HG03025 (cell line): Measurements from ENCODE around the gene TCEA3.

Experiments used
- ATAC-seq: cut with Tn5 transposase; IDR thresholded peaks from one replicate; pipeline ENCODE4 v1.9.1; 2021; ENCODE audit warnings: mild to moderate bottlenecking, moderate library complexity; ENCODE audit not compliant: unreplicated experiment, low FRiP score

TCEA3 gene

DNA sequence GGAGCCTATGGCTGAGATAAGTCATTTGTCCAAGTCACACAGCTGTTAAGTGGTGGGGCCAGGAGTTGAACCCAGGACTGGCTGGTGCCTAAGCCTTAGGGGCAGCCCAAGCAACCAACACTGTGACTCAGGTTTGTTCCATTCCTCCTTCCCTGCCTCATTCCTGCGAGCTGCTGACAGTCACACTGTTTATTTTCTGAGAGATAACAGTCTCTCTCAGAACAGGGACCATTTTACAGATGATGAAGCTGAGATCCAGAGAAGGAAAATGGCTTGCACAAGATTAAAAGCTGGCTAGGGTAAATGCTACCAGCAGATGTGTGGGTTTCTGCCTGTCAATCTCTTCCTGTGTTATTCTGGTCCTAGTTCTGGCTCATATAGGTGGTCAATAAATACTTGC, 24.3 kb upstream of the TCEA3 start:
- ATAC-seq, result no peak

DNA sequence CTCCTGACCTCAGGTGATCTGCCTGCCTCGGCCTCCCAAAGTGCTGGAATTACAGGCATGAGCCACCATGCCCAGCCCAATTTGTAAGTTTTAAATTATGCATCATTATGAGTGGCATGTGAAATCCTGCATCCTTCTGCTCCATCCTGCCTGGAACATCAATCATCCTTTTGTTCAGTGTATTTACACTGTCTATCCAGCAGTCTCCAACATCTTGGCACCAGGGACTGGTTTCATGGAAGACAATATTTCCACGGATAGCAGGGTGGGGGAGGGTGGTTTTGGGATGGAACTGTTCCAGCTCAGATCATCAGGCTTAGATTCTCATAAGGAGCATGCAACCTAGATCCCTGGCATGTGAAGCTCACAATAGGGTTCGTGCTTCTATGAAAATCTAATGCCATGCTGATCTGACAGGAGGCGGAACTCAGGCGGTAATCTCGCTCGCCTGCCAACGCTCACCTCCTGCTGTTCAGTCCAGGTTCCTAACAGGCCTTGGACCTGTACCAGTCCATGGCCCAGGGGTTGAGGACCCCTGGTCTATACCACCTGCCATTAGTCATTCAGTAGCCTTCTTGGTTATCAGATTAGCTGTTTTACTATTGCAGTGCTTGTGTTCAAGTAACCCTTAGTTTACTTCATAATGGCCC, 22.2 kb upstream of the TCEA3 start:
- no peak for ATAC-seq

DNA sequence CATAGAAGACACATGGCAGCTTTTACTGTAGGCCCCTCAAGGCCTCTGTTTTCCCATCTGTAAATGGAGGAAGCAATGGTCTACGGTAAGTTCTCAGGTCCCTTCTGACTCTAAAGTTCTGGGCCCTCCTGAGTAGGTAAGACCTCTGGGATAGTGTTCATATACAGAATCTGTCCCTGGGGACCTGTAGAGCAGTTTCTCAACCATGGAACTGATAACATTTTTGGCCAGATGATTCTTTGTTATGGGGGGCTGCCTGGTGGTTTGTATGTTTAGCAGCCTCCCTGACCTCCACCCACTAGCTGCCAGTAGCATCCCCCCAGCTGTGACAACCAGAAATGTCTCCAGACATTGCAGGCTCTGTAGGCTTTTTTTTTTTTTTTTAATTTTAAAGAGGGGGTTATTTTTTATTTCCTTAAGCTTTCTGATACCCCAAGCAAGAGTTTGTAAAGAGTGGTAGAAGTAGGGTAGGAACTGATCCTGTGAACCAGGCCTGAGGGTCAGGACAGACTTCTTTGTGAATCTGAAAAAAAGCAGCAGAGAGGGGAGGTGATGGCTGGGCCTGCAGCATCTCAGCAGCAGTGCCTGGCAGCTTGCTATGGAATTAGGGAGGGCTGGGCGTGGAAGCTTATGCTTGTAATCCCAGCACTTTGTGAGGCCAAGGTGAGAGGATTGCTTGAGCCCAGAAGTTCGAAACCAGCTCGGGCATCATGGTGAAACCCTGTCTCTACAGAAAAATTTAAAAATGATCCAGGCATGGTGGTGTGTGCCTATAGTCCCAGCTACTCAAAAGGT, 20.2 kb upstream of the TCEA3 start:
- no peak for ATAC-seq

DNA sequence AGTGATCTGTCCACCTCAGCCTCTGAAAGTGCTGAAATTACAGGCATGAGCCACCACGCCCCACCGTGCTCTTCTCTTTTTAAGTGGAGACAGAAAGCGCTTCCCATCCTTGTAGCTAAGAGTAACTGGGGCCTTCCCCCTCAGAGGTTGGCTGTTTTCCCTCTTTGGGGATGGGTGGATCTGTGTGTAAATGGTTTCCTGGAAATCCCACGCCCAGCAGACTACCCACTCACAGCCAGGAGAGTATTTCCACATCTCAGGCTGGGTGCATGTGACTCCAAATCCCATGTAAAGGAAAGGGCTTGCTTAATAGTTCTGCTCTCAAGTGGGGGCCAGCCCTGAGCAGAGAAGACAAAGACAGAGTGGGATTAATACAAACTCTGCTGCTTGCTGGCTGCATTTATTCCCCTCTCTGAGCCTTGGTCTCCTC, 19.6 kb upstream of the TCEA3 start:
- no peak for ATAC-seq

DNA sequence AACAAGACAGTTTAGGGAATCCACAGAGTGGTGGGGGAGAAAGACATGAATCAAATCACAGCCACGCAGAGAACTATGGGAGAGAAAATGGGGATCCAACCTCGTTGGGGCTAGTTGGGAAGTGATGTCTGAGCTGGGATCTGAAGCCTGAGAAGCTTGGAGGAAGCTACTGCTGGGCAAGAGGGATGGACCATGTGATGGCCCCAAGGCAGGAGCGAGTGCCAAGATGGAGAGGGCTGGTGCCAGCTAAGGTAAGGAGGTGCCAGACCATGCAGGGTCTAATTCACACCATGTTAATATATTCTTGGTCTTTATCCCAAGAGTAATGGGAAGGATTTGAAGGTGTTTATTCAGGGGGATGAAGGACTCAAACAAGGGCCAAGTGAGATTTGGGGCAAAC, 18.2 kb upstream of the TCEA3 start:
- ATAC-seq, result no peak

- ATAC-seq, result no peak
Observed at GRCh38 chr1:23441446-23442148, 17.0 kb upstream of the TCEA3 start.

- no peak for ATAC-seq
Observed at GRCh38 chr1:23438545-23438944, 14.0 kb upstream of the TCEA3 start.

DNA sequence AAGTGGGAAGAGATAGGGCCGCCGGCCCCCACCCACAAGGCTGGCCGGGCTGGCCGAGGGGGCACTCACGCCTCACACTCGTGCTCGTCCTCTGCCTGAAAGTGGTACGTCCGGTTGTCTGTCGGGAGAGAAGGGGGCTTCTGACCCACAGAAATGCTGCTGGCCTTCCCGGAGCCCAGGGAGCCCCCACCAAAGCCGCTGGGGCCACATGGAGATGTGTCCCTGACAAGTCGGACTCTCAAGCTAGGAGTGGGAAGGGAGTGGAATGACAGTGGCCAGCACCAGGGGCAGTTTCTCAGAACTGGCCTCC, 12.8 kb upstream of the TCEA3 start:
- no peak for ATAC-seq

DNA sequence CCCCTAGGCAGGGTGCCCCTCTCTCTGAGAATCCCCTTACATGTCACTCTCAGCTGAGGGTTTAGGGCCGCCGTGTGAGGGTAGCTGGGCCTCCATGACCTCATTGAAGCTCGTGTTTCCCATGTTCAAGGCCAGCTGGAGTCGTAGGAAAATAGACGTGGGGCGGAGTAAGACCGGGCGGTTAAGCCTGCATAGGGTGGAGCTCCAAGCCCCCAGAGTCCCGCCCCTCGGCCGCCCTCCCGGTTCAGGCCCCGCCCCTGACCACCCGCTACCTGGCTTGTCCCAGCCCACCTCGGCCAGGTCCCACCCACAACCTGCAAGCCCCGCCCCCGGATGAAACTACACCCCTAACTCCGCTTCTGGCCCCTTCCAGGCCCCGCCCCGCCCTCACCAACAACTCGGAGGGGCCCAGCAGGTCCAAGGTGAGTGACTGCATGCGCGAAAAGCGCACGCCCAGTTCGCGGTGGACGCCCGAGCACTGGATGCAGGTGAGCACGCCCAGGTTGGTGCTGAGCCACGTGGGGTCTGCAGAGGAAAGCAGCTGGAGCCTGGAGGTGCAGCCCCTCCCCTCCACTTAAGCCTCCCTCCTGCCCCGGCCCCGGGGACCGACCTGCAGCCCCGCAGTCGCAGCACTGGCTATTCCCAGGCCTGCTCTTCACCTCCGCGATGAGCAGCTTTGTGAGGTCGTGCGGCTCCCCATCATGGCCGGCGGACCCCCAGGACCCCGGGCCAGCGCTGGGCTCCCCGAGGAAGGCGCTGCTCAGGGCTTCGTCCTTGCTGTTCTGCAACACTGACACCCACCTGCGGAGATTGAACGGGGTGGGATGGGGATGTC, 12.2 kb upstream of the TCEA3 start:
- ATAC-seq, result no peak

- ATAC-seq, result no peak
Observed at GRCh38 chr1:23434260-23434775, 9.8 kb upstream of the TCEA3 start.

DNA sequence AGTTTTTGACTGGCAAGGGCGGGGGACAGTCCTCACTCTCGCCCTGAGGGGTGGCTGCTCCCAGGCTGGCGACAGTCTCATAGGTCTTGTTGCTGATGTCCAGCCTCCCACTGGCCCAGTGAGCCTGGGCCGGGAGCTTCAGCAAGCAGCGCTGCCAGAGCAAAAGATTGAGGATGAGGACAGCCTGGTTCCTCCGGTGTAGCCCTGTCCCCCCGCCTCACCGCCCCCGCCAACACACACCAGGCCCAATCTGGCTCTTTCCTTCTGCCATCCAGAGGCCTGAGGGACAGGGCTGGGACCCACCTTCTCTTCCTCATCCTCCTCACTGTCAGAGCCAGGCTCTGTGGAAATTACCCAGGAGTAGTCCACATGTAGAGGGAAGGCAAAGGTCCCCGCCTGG, 8.6 kb upstream of the TCEA3 start:
- ATAC-seq, result no peak

- ATAC-seq, result no peak
Observed at GRCh38 chr1:23431431-23431830, 6.9 kb upstream of the TCEA3 start.

- no peak for ATAC-seq
Observed at GRCh38 chr1:23430803-23431202, 6.3 kb upstream of the TCEA3 start.

GRCh38 chr1:23428136-23428905, 3.8 kb upstream of the TCEA3 start:
- ATAC-seq, result no peak

- no peak for ATAC-seq
Observed at GRCh38 chr1:23427550-23427949, 3.0 kb upstream of the TCEA3 start.

DNA sequence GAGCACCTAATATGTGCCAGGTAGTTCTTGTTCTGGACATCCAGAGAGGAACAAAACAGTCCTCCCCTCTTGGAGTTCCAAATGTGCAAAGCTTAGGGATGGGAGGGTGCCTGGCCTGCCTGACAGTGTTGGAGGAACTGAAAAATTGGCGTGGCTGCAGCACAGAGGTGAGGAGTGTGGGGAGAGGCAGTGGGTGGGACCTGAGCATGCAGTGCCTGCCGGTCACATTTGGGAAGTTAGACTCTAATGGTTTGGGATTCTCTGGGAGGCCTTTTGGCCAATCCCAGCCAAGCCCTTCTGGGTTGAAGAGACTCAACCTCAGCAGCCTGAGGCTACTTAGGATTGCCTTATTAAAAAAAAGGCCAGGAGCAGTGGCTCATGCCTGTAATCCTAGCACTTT, 2.3 kb upstream of the TCEA3 start:
- no peak for ATAC-seq

GRCh38 chr1:23425193-23425494, 596 bp upstream of the TCEA3 start:
- no peak for ATAC-seq

- no peak for ATAC-seq
Observed at GRCh38 chr1:23423415-23424292, 894 bp downstream of the TCEA3 start.

GRCh38 chr1:23422941-23423340, 1.6 kb downstream of the TCEA3 start:
- no peak for ATAC-seq
